Calu3 (cell line): ENCODE measurements around the gene LPAR3. TPM values are rescaled to one million over a fixed set of nuclear protein-coding genes. Genes with fewer than 3 reads are reported as not detected.

Source experiments
- BruUV-seq: library from RNA; stranded (reverse); fragments of 400-500 nt; replicated peaks from 2 replicates; lab custom pipeline; 2021; lab: Mats Ljungman, UMichigan
- CTCF ChIA-PET: fragments of 300-600 bp; sonication (Branson Sonifier 250); formaldehyde crosslinking; loops from one replicate; lab custom pipeline; 2022; ENCODE audit warnings: antibody characterized with exemption; lab: Charles Lee
- DNase-seq: peaks from one replicate; pipeline ENCODE4 v3.0.0; 2022
- H3K27ac Mint-ChIP-seq: one replicate; pipeline ENCODE4 v1.8.0; 2022; ENCODE audit warnings: mixed read lengths; ENCODE audit not compliant: unreplicated experiment
- H3K27me3 Mint-ChIP-seq: one replicate; pipeline ENCODE4 v1.8.0; 2022; ENCODE audit warnings: mixed read lengths; ENCODE audit not compliant: unreplicated experiment
- H3K36me3 Mint-ChIP-seq: one replicate; pipeline ENCODE4 v1.8.0; 2022; ENCODE audit warnings: mild to moderate bottlenecking, moderate library complexity, mixed read lengths; ENCODE audit not compliant: insufficient read depth, unreplicated experiment
- H3K4me1 Mint-ChIP-seq: one replicate; pipeline ENCODE4 v1.8.0; 2022; ENCODE audit warnings: mild to moderate bottlenecking, low read depth, mixed read lengths; ENCODE audit not compliant: unreplicated experiment
- H3K4me3 Mint-ChIP-seq: one replicate; pipeline ENCODE4 v1.8.0; 2022; ENCODE audit warnings: mild to moderate bottlenecking, low read depth, moderate library complexity, mixed read lengths; ENCODE audit not compliant: unreplicated experiment
- H3K9me3 Mint-ChIP-seq: one replicate; pipeline ENCODE4 v1.8.0; 2022; ENCODE audit warnings: low read depth, mixed read lengths; ENCODE audit not compliant: unreplicated experiment
- intact Hi-C: fragments of 100-400 bp; cut with micrococcal nuclease; formaldehyde crosslinking; loops from one replicate; pipeline ENCODE4 v1.10.0; 2022; ENCODE audit not compliant: unreplicated experiment
- total RNA-seq: library from RNA; stranded (reverse); gene quantifications from 2 replicates; pipeline ENCODE4 v1.2.3, GENCODE V29; 2022
- TF ChIP-seq, protein P1 (sequence below): fragments of 200-600 bp; IDR thresholded peaks from one replicate; pipeline ENCODE4 v1.8.0; 2022; ENCODE audit warnings: antibody characterized with exemption; ENCODE audit not compliant: unreplicated experiment

LPAR3 gene
- total RNA-seq, 1 experiment from 2014 or later: 14.0 TPM

DNA sequence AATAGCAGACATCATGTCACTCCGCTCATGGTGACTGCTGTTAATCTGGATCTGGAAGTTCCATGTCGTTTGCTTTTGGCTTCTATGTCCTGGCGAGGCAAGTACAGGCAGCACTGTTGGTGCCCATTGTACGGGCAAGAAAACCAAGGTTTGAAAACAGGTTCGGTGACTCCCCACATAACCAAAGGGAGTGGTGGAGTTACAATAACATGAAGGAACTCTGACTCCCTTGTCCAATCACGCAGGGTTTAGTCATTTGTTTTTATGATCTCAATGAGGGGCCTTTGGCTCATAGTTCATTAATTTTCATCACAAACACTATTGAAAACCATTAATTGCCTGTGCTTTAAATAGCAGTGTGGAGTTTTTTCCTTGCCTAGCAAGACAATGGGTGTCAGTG lies 119.8 kb downstream of the LPAR3 start:
- CTCF ChIA-PET: interaction anchor here (1.6 kb wide), 1 partner anchor 74 kb away, joined by 3 read pairs; no protein-coding TSS in a partner anchor

DNA sequence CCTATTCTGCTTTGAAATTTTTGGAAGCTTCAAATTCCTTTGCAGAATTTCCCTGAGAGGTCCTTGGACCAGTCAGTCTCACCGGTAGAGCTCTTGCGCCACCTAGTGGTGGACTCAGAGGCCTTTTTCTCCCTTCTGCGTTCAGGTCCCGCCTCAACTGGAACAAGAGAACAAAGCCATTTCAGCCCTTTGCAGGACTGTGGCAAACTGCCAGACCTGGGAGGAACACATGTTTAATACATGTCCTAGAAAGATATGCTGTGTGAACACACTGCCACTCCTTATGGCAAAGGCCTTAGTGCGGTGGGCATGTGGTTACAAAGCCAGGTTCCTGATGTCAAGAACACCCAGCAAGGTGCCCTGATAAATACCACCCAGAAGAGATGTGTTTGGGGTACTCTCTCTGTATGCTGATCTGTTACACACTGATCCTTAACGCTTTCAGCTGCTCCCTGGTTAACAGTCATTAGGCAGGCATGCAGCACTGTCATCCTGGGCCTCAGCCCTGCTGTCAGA lies 120.5 kb downstream of the LPAR3 start:
- Mint-ChIP-seq H3K4me3 (no peak overlapping the region), H3K27ac (no peak overlapping the region)
- intact Hi-C loops: loop anchor here (5.0 kb wide), 2 partner anchors 330 to 630 kb away; partner anchors contain the start of gene PRKACB

More for the DNA sequence above, 119.8 kb downstream of the LPAR3 start:
- Mint-ChIP-seq H3K27me3 (peaks cover 28% of the 10 kb centered on the region), H3K4me3 (no peak overlapping the region), H3K4me1 (peaks cover 8% of the 10 kb centered on the region), H3K9me3 (no peaks in the 10 kb centered on the region), H3K27ac (no peak overlapping the region), H3K36me3 (no peaks in the 10 kb centered on the region)
- BruUV-seq: no TSS peak
- DNase-seq: no peak
- intact Hi-C loops: loop anchor here (5.0 kb wide), 2 partner anchors 331 to 631 kb away; partner anchors contain the start of gene PRKACB
- TF ChIP-seq, protein P1, sequence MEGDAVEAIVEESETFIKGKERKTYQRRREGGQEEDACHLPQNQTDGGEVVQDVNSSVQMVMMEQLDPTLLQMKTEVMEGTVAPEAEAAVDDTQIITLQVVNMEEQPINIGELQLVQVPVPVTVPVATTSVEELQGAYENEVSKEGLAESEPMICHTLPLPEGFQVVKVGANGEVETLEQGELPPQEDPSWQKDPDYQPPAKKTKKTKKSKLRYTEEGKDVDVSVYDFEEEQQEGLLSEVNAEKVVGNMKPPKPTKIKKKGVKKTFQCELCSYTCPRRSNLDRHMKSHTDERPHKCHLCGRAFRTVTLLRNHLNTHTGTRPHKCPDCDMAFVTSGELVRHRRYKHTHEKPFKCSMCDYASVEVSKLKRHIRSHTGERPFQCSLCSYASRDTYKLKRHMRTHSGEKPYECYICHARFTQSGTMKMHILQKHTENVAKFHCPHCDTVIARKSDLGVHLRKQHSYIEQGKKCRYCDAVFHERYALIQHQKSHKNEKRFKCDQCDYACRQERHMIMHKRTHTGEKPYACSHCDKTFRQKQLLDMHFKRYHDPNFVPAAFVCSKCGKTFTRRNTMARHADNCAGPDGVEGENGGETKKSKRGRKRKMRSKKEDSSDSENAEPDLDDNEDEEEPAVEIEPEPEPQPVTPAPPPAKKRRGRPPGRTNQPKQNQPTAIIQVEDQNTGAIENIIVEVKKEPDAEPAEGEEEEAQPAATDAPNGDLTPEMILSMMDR: no peak

DNA sequence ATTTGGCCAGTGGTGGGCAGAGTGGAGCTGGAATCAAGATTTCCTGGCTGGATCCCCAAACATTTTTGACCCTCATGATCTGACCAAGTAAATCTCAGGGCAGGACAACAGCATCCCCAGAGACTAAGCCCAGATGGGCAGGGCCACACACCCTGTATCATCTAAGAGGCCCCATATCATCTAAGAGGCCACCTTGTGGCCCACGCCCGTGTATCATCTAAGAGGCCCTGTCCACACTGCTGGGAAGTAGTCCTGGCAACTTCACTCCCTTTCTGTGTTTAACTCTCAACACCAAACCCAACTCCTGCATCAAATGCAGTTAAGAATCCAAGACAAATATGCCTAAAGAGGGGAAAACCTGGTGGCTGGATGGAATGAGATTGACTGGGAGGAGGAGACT lies 121.1 kb downstream of the LPAR3 start:
- no peaks in the 10 kb centered on the region for H3K36me3 Mint-ChIP-seq

More for the DNA sequence above, 120.5 kb downstream of the LPAR3 start:
- CTCF ChIA-PET: interaction anchor here (0.8 to 1.6 kb wide), 10 partner anchors 10 to 345 kb away, joined by 3 to 6 read pairs (median 4); no protein-coding TSS in a partner anchor
- peaks cover 30% of the 10 kb centered on the region for H3K27me3 Mint-ChIP-seq
- no TSS peak for BruUV-seq
- H3K9me3 Mint-ChIP-seq: no peaks in the 10 kb centered on the region
- H3K4me1 Mint-ChIP-seq: peaks cover 8% of the 10 kb centered on the region
- TF ChIP-seq, protein P1: peak; percentile 86
- DNase-seq: peak; percentile 89
- no peaks in the 10 kb centered on the region for H3K36me3 Mint-ChIP-seq

DNA sequence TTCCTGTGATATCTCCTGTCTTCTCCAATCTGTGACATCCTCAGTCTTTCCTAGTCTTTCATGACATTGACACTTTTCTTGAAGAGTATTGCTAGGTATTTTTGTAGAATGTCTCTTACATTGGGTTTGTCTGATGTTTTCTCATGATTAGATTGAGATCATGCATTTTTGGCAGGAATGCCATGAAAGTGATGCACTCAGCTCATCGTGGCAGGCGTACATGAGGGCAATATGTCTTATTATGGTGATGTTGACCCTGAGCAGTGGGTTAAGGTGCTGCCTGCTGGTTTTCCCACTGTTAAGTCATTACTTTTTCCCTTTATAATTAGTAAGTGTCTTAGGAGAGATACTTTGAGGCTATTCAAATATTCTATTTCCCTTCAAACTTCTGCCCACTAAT lies 122.5 kb downstream of the LPAR3 start:
- Mint-ChIP-seq H3K4me3 (no peak overlapping the region), H3K27me3 (peaks cover 42% of the 10 kb centered on the region), H3K9me3 (no peaks in the 10 kb centered on the region), H3K36me3 (no peaks in the 10 kb centered on the region), H3K27ac (no peak overlapping the region), H3K4me1 (peaks cover 8% of the 10 kb centered on the region)
- CTCF ChIA-PET: no interaction called here
- TF ChIP-seq, protein P1: no peak
- intact Hi-C loops: loop anchor here (5.0 kb wide), 2 partner anchors 328 to 628 kb away; partner anchors contain the start of gene PRKACB
- no peak for DNase-seq
- BruUV-seq: no TSS peak

More for the DNA sequence above, 121.1 kb downstream of the LPAR3 start:
- H3K9me3 Mint-ChIP-seq: no peaks in the 10 kb centered on the region
- TF ChIP-seq, protein P1: no peak
- intact Hi-C loops: loop anchor here (5.0 kb wide), 2 partner anchors 330 to 630 kb away; partner anchors contain the start of gene PRKACB
- H3K27ac Mint-ChIP-seq: no peak overlapping the region
- BruUV-seq: no TSS peak
- H3K27me3 Mint-ChIP-seq: peaks cover 30% of the 10 kb centered on the region
- no peak overlapping the region for H3K4me3 Mint-ChIP-seq
- H3K4me1 Mint-ChIP-seq: peaks cover 8% of the 10 kb centered on the region
- DNase-seq: no peak
- CTCF ChIA-PET: interaction anchor here (0.8 to 1.6 kb wide), 10 partner anchors 10 to 345 kb away, joined by 3 to 6 read pairs (median 4); no protein-coding TSS in a partner anchor
